ENCODE results near the gene VAC14. TPM values are rescaled to one million over a fixed set of nuclear protein-coding genes. Genes with fewer than 3 reads are reported as not detected.

VAC14 gene
- total and polyA plus RNA-seq, 9 donors, result 19.5 to 28.9 (median 25.2) TPM

DNA sequence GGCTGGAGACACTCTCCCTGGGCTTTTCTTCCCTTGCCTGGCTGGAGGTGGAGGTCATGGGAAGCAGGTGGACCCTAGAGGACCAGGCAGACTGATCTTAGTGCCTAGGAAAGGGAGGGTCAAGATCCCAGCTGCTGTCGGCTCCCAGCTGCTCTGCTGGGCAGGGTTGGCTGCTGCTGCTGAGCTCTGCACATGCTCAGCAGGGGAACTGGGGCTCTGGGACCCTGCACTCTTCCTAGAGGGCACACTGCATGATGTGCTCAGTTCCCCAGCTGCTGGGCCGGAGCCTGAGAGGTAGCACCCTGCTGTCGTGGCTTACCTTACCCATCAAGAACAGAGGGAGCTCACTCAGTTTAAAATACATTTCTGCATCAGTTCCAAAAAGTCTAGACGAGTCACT, 34.3 kb downstream of the VAC14 start:
- peak overlapping the region; percentile 29 for H3K27ac ChIP-seq (ENCODE audit: low read length)
- DNase-seq, result no peak
- H3K27me3 ChIP-seq (ENCODE audit: control insufficient read depth, insufficient read depth, low read length), result no peaks in the 10 kb centered on the region
- peaks cover 48% of the 10 kb centered on the region for H3K4me1 ChIP-seq (ENCODE audit: control insufficient read depth, insufficient read depth, low read length)
- peaks cover 25% of the 10 kb centered on the region for H3K36me3 ChIP-seq (ENCODE audit: control insufficient read depth, insufficient read depth, low read length)
- no peaks in the 10 kb centered on the region for H3K9me3 ChIP-seq (replicated peaks; ENCODE audit: control insufficient read depth, low read depth, low read length)
- H3K4me3 ChIP-seq (ENCODE audit: low read length), result no peak overlapping the region
- WGBS (ENCODE audit: insufficient coverage), result 45% methylated on average over 2 of the region's 4 CpGs

DNA sequence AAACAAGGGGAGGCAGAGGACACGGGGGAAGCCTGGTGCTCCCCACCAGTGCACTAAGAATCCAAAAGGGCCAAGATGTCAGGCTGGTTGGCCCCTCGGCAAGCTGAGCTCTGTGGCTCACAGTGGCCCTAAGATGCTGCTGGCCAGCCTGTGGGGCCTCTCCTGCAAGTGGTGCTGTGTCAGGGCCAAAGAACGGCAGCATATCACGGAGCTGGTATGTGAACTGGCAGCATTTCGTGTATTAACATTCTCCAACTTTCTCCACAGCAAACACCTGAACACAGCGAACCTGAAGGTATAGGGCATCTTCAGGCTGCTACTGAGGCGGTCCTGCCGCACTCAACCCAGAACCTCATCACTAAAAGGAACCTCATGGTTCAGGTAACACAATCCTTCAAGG, 34.8 kb downstream of the VAC14 start:
- 89% methylated on average over 8 of the region's 8 CpGs for WGBS (ENCODE audit: insufficient coverage)
- Histone ChIP-seq H3K36me3 (ENCODE audit: control insufficient read depth, insufficient read depth, low read length) (peaks cover 27% of the 10 kb centered on the region), H3K9me3 (replicated peaks; ENCODE audit: control insufficient read depth, low read depth, low read length) (no peaks in the 10 kb centered on the region), H3K4me3 (ENCODE audit: low read length) (no peak overlapping the region), H3K4me1 (ENCODE audit: control insufficient read depth, insufficient read depth, low read length) (peaks cover 53% of the 10 kb centered on the region), H3K27me3 (ENCODE audit: control insufficient read depth, insufficient read depth, low read length) (no peaks in the 10 kb centered on the region), H3K27ac (ENCODE audit: low read length) (no peak overlapping the region)
- DNase-seq, result no peak

DNA sequence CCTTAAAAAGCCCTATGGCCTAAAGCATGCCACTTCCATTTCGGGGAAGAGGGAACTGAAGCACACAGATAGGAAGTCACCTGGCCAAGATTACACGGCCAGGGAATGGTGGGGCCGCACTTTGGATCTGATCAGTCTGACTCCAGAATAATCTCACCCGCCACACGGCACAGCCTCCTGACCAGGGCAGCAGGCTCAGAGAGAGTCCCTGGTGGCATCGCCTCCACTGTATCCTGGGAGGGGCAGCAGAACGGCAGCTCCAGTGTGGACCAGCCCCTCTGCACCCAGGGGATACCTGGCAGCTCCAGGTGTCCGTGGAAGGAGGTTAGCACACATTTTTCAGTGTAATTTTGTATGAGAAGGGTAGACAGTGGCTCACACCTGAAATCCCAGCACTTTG, 35.5 kb downstream of the VAC14 start:
- H3K4me3 ChIP-seq (ENCODE audit: low read length), result no peak overlapping the region
- peaks cover 55% of the 10 kb centered on the region for H3K4me1 ChIP-seq (ENCODE audit: control insufficient read depth, insufficient read depth, low read length)
- H3K27me3 ChIP-seq (ENCODE audit: control insufficient read depth, insufficient read depth, low read length), result no peaks in the 10 kb centered on the region
- no peak overlapping the region for H3K27ac ChIP-seq (ENCODE audit: low read length)
- 75% methylated on average over 7 of the region's 8 CpGs for WGBS (ENCODE audit: insufficient coverage)
- H3K36me3 ChIP-seq (ENCODE audit: control insufficient read depth, insufficient read depth, low read length), result peaks cover 25% of the 10 kb centered on the region
- DNase-seq, result no peak
- no peaks in the 10 kb centered on the region for H3K9me3 ChIP-seq (replicated peaks; ENCODE audit: control insufficient read depth, low read depth, low read length)

DNA sequence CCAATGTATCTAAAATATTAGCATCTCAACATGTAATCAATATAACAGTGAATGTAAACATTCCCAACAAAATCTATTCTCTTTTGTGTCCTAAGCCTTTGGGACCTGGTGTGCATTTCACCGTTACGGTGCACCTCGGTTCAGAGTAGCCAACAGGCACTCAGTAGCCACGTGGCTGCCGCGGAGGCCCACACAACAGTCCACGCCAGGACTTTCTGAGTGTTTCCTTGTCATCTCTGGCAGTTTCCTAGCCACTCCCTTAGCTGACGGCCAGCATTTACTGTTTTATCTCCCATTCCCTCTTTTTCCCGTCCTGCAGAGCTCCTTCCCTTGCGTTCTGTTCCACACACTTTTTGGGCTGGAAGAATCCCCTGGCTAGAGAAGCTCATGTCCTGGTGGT, 36.3 kb downstream of the VAC14 start:
- Histone ChIP-seq H3K9me3 (replicated peaks; ENCODE audit: control insufficient read depth, low read depth, low read length) (no peaks in the 10 kb centered on the region), H3K4me3 (ENCODE audit: low read length) (no peak overlapping the region), H3K27ac (ENCODE audit: low read length) (no peak overlapping the region), H3K27me3 (ENCODE audit: control insufficient read depth, insufficient read depth, low read length) (no peaks in the 10 kb centered on the region), H3K4me1 (ENCODE audit: control insufficient read depth, insufficient read depth, low read length) (peaks cover 52% of the 10 kb centered on the region), H3K36me3 (ENCODE audit: control insufficient read depth, insufficient read depth, low read length) (peaks cover 19% of the 10 kb centered on the region)
- DNase-seq, result no peak
- 94% methylated on average over 8 of the region's 10 CpGs for WGBS (ENCODE audit: insufficient coverage)

DNA sequence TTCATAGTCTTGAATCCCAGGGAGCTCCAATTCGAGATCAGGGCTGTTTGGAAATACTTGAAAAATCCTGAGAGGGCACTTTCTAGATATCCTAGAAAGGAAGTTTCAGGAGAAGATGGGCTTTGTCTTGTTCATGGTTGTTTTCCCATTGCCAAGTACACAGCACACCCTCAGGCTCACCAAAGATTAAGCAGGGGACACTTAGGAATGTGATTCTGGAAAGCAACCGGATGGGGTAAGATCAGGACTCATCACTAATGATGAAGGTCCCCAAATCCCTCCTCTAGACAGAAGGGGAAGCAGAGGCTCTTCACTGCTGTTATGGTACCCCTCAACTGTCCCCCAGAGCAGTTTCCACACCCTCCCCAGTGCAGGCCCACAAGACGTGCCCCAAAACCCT, 40.7 kb downstream of the VAC14 start:
- no peak for DNase-seq
- Histone ChIP-seq H3K36me3 (ENCODE audit: control insufficient read depth, insufficient read depth, low read length) (peaks cover 45% of the 10 kb centered on the region), H3K4me1 (ENCODE audit: control insufficient read depth, insufficient read depth, low read length) (peaks cover 16% of the 10 kb centered on the region), H3K9me3 (replicated peaks; ENCODE audit: control insufficient read depth, low read depth, low read length) (no peaks in the 10 kb centered on the region), H3K27me3 (ENCODE audit: control insufficient read depth, insufficient read depth, low read length) (no peaks in the 10 kb centered on the region), H3K27ac (ENCODE audit: low read length) (peak overlapping the region; percentile 57), H3K4me3 (ENCODE audit: low read length) (no peak overlapping the region)
- 37% methylated on average over 2 of the region's 3 CpGs for WGBS (ENCODE audit: insufficient coverage)

DNA sequence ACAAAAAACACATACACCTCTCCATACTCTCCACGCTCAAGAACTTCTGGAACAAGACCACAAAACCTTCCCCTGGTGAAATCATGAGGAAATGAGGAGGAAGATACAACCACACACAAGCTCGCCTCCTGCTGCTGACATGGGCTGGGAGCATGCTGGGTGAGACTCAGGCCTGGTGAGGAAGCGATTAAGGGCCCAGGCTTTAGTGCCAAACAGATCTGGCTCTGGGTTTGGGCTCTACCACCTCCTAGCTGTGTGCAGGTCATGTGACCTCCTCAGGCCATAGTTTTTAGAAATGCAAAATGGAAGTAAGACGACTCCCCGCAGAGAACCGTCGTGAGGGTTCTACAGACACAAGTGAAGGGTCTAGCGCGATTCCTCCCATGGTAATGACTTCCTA, 41.3 kb downstream of the VAC14 start:
- DNase-seq, result no peak
- Histone ChIP-seq H3K36me3 (ENCODE audit: control insufficient read depth, insufficient read depth, low read length) (peaks cover 49% of the 10 kb centered on the region), H3K9me3 (replicated peaks; ENCODE audit: control insufficient read depth, low read depth, low read length) (no peaks in the 10 kb centered on the region), H3K4me3 (ENCODE audit: low read length) (no peak overlapping the region), H3K27me3 (ENCODE audit: control insufficient read depth, insufficient read depth, low read length) (no peaks in the 10 kb centered on the region), H3K27ac (ENCODE audit: low read length) (no peak overlapping the region), H3K4me1 (ENCODE audit: control insufficient read depth, insufficient read depth, low read length) (peaks cover 16% of the 10 kb centered on the region)
- WGBS (ENCODE audit: insufficient coverage), result 100% methylated on average over 3 of the region's 9 CpGs

DNA sequence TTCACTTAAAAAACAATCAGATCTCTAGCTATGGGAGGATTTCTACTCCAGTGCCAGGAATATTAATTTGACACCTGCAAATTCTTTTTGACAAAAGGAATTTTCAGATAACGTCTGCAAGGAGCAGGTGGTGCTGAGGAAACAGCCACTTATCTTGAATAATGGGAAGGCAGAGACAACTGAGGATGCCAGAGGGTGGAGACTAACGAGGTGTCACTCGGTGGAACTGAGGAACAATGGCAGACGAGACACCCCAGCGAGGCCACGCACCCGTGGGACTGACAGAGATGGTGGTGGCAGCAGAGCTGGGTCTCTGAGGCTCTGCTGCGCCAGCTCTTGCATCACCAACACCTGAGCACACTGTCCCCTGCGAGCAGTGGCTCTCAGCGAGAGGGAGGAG, 42.2 kb downstream of the VAC14 start:
- H3K9me3 ChIP-seq (replicated peaks; ENCODE audit: control insufficient read depth, low read depth, low read length), result no peaks in the 10 kb centered on the region
- peaks cover 51% of the 10 kb centered on the region for H3K36me3 ChIP-seq (ENCODE audit: control insufficient read depth, insufficient read depth, low read length)
- H3K27ac ChIP-seq (ENCODE audit: low read length), result no peak overlapping the region
- H3K27me3 ChIP-seq (ENCODE audit: control insufficient read depth, insufficient read depth, low read length), result no peaks in the 10 kb centered on the region
- WGBS (ENCODE audit: insufficient coverage), result 89% methylated on average over 6 of the region's 10 CpGs
- H3K4me3 ChIP-seq (ENCODE audit: low read length), result no peak overlapping the region
- no peak for DNase-seq
- peaks cover 16% of the 10 kb centered on the region for H3K4me1 ChIP-seq (ENCODE audit: control insufficient read depth, insufficient read depth, low read length)

DNA sequence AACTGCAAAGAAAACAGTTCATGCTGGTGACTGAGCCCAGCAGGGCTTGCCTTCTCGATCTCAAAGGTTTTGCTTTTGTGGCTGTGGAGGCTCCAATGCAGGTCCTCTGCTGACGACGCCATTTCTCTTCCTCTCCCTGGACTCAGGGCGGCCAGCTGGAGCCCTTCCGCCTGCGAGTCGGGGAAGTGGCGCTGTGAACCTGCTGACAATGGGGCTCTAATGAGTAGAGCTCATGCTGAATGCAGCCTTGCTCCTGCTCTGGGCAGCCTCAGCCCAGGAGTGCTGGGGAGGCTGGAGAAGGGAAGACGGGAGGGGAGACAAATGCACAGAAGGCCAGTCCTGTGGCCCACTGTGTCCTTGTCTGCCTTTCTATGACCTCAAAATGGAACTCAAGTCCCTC, 43.8 kb downstream of the VAC14 start:
- Histone ChIP-seq H3K4me3 (ENCODE audit: low read length) (no peak overlapping the region), H3K9me3 (replicated peaks; ENCODE audit: control insufficient read depth, low read depth, low read length) (no peaks in the 10 kb centered on the region), H3K27ac (ENCODE audit: low read length) (no peak overlapping the region), H3K36me3 (ENCODE audit: control insufficient read depth, insufficient read depth, low read length) (peaks cover 44% of the 10 kb centered on the region), H3K27me3 (ENCODE audit: control insufficient read depth, insufficient read depth, low read length) (no peaks in the 10 kb centered on the region), H3K4me1 (ENCODE audit: control insufficient read depth, insufficient read depth, low read length) (peaks cover 22% of the 10 kb centered on the region)
- WGBS (ENCODE audit: insufficient coverage), result 84% methylated on average over 4 of the region's 9 CpGs
- no peak for DNase-seq

DNA sequence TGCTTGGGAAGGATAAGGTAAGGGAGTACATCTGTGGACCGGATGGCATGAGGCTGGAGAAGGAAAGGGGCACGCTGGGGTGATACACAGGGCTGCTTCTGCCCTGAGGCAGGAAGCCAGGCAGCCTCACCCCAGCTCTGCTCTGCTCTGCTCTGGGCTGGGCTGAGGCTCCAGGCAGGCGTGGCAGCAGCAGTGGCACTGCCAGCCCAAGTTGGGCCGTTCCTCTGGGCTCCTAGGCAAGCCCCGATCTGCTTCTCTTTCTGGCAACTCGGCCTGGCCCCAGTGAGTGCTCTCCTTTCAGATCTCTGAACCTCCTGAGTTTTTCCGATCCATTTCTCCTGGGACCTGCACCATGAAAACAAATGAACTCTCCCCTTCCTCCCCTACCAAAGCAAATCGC, 44.9 kb downstream of the VAC14 start:
- H3K4me3 ChIP-seq (ENCODE audit: low read length), result no peak overlapping the region
- WGBS (ENCODE audit: insufficient coverage), result 92% methylated on average over 6 of the region's 8 CpGs
- no peak for DNase-seq
- no peaks in the 10 kb centered on the region for H3K9me3 ChIP-seq (replicated peaks; ENCODE audit: control insufficient read depth, low read depth, low read length)
- H3K4me1 ChIP-seq (ENCODE audit: control insufficient read depth, insufficient read depth, low read length), result peaks cover 26% of the 10 kb centered on the region
- H3K36me3 ChIP-seq (ENCODE audit: control insufficient read depth, insufficient read depth, low read length), result peaks cover 37% of the 10 kb centered on the region
- H3K27me3 ChIP-seq (ENCODE audit: control insufficient read depth, insufficient read depth, low read length), result no peaks in the 10 kb centered on the region
- no peak overlapping the region for H3K27ac ChIP-seq (ENCODE audit: low read length)

DNA sequence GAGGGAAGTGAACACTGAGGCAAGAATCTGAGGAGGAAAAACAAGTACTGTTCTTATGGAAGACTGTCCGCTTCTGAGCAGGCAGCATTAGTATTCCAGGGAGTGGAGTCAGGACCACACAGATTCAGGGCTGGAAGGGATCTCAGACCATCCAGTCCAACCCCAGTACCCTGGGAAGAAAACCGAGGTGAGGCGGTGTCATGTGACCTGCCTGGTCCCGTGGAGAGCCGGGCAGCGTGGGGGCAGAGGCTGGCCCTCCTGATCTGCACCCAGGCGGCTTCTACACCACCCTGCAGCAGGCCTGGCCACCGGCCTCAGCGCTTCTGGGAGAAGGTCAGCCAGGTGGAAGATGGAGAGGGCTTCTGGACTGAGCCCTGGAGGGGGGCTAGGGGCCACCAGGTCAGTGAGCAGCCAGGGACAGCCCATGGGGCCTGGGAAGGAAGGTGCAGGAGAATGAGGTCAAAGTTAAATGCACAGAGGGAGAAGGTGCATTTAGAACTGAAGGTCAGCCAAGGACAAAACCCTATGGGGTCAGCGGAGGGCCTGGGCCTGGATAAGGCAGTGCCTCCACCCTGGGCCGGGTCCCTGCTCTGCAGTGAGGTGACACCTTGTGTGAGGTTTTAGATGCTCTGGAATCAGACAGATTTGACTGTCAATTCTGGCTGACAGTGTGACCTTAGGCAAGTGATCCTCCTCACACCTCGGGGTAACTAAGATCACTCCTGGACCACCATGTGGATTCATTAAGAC, 45.9 kb downstream of the VAC14 start:
- Histone ChIP-seq H3K9me3 (replicated peaks; ENCODE audit: control insufficient read depth, low read depth, low read length) (no peaks in the 10 kb centered on the region), H3K36me3 (ENCODE audit: control insufficient read depth, insufficient read depth, low read length) (peaks cover 36% of the 10 kb centered on the region), H3K27me3 (ENCODE audit: control insufficient read depth, insufficient read depth, low read length) (no peaks in the 10 kb centered on the region), H3K27ac (ENCODE audit: low read length) (no peak overlapping the region), H3K4me3 (ENCODE audit: low read length) (no peak overlapping the region), H3K4me1 (ENCODE audit: control insufficient read depth, insufficient read depth, low read length) (peaks cover 28% of the 10 kb centered on the region)
- WGBS (ENCODE audit: insufficient coverage), result 71% methylated on average over 12 of the region's 12 CpGs
- no peak for DNase-seq

DNA sequence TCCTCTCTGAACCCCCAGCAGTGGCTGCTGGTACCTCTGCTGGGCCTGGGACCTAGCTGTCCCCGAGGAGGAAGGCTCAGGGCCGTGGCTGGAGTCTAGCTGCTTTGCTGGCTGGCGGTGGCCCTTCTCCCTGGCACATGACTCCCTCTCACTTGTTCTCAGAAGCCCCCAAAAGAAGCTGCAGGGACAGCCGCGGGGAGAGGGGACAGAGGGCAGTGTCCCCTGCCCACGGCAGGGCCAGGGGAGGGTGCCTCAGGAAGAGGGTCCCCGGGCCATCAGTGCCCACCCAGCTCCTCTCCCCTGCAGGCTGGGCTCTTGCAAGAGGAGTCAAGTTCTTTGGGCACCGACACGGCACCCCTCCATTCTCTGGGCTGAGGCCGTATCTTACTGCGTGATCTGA, 46.6 kb downstream of the VAC14 start:
- peaks cover 36% of the 10 kb centered on the region for H3K36me3 ChIP-seq (ENCODE audit: control insufficient read depth, insufficient read depth, low read length)

More for the DNA sequence above, 46.6 kb downstream of the VAC14 start:
- peaks cover 34% of the 10 kb centered on the region for H3K4me1 ChIP-seq (ENCODE audit: control insufficient read depth, insufficient read depth, low read length)
- H3K9me3 ChIP-seq (replicated peaks; ENCODE audit: control insufficient read depth, low read depth, low read length), result no peaks in the 10 kb centered on the region
- 85% methylated on average over 11 of the region's 11 CpGs for WGBS (ENCODE audit: insufficient coverage)
- DNase-seq, result no peak
- H3K27me3 ChIP-seq (ENCODE audit: control insufficient read depth, insufficient read depth, low read length), result no peaks in the 10 kb centered on the region
- no peak overlapping the region for H3K4me3 ChIP-seq (ENCODE audit: low read length)
- no peak overlapping the region for H3K27ac ChIP-seq (ENCODE audit: low read length)

Data from muscle of leg (tissue), 11 donors.